Left colon (tissue), 2 donors: ENCODE data around the gene RASA4. TPM values are rescaled to one million over a fixed set of nuclear protein-coding genes. Genes with fewer than 3 reads are reported as not detected.
"Not testable (repeated sequence)": the region's sequence is repeated elsewhere in the genome, so short reads cannot be mapped to it uniquely, and the experiment has no call there.

Experiments used
- ATAC-seq: fragments of 200-7000 bp; cut with Tn5 transposase; one replicate; pipeline ENCODE4 v1.9.1; 2020; ENCODE audit warnings: mild to moderate bottlenecking, moderate library complexity
- DNase-seq, 2 donors: peaks; one replicate each; pipeline ENCODE4 v3.0.0-alpha.2; 2020
- intact Hi-C, 2 donors: fragments of 100-400 bp; cut with DNase I in 1 of 2; cut with micrococcal nuclease in 1 of 2; formaldehyde crosslinking; loops; one replicate each; pipeline versions ENCODE4 v1.11.2 to v1.14.0; 2022; cut with DNase I, micrococcal nuclease
- long read RNA-seq: library from polyadenylated mRNA; unstranded; transcript quantifications from one replicate; pipeline ENCODE4 v2.0.0, GENCODE V29; 2021
- total RNA-seq, 2 donors: library from RNA; stranded (reverse); fragmentation: NEBNext Ultra II Directional; extraction: Animal tissue kit (Norgen Biotek cat#: 25700); gene quantifications; one replicate each; pipeline ENCODE4 v1.2.1, GENCODE V29; 2021
- donor health status: DM: no; HTN: no; CAD: no.
- donor health status: DM: yes; HTN: yes; CAD: no.

RASA4 gene
- 10 to 100 TPM; 16.7 to 31.9 TPM for total RNA-seq
- long read RNA-seq, full-length matches to known transcripts, result 1 of 4 reads
- long read RNA-seq, partial matches to known transcripts, result 1 of 4 reads
- long read RNA-seq, other reads (novel, unspliced or antisense), result 2 of 4 reads

DNA sequence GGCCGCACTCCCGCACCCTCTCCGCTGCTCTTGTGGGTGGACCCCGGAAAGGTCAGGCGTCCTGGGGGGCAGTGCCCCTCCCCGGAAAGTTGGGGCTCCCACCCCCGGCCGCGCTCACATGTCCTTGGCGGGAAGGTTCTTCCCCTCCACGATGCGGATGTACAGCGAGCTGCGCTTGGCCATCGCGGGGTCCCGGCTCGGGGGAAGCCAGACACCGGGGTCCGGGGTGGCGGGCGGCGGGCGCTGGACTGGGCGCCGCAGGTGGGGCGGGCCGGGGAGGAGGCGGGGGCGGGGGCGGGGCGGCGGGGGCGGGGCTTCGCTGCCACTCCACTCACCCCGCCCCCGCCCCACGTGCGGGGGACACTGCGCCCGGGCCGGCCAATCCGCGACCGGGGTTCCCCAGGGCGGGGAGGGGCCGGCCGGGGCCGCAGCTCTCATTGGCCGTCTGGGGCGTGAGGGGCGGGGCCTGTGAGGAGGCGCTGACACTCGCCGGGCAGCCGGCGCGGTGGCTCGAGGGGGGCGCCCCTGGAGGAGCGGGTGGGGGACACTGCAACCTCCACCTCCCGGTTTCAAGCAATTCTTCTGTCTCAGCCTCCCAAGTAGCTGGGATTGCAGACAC is at the start of gene RASA4:
Gene RASA4, minus strand, starts transcription at position 250 of the 619 bp plus-strand sequence. Its CDS starts 67 bp downstream, at position 183.
- intact Hi-C loops, result not testable (repeated sequence)
- ATAC-seq (peak; percentile 97), DNase-seq (peak; percentile 38 to 57)

DNA sequence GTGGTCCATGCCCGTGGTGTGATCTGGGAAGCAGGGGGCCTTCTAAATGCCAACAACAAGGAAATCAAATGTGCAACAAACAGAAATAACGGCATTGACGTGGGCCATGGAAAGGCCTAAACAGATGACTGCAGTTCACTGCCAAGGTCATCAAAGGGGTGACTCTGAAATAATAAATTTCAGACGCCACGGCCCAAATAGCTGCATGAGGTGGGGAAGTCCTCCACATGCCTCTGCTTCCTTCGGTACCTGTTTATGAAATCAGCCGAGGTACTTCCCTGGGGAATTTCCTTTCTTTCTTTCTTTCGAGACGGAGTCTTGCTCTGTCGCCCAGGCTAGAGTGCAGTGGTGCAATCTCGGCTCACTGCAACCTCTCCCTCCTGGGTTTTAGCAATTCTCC is 48.2 kb upstream of the RASA4 start:
- DNase-seq, intact Hi-C loops, ATAC-seq: not testable (repeated sequence)

DNA sequence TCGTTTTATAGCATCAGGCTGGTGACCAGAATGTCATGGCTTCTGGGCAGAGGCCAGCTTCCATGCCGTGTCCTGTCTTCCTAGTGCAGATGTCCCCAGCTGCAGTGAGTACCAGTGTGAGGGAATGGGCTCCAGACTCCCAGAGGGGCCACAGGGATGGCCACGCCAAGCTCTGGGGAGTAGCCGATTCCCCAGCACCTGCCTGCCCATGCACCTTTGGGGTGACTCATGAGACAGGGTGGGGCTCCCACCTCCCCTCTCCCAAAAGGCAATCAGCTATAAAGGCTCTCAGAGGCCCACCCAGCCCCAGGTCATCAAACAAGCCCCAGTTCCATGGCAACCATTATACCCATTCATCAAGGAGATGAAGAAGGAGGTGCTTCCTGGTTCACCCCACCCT is 33.4 kb upstream of the RASA4 start, which contains the start of gene SPDYE2B:
Gene SPDYE2B, plus strand, starts transcription at position 396 of the 400 bp plus-strand sequence. CDS start 2,030 bp downstream, outside the sequence.
- intact Hi-C loops, DNase-seq, ATAC-seq: not testable (repeated sequence)

DNA sequence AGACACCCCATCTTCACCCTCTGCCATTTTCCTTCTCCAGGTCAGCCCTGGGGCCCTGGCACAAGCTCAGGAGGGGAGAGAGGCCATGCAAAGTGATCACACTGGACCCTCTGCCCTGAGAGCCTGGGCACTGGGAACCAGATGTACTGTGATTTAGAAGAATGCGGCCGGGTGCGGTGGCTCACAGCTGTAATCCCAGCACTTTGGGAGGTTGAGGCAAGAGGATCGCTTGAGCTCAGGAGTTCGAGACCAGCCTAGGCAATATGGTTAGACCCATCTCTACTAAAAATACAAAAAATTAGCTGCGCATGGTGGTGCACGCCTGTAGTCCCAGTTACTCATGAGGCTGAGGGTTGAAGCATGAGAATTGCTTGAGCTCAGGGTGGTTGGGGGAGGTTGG is 31.3 kb upstream of the RASA4 start:
- peak in 1 of 2 donors; percentile 2 for DNase-seq
- ATAC-seq, intact Hi-C loops: not testable (repeated sequence)

DNA sequence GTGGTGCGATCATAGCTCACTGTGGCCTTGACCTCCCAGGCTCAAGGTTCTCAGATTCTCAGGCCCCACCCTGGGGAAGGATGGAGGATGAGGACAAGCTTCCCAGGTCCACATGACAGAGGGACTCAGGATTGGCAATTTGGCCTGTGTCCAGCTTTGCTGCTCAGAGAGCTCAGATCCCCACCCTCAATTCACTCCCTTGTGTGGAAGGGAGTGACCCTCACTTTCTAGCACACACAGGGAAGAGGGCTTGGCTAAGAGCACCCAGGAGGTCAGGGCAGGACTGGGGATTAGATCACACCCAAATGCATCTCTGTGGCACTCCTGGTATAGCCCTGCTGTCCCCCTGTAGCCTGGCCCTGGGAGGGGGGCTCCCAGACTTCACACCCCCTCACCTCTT is 26.8 kb upstream of the RASA4 start:
- DNase-seq, intact Hi-C loops: not testable (repeated sequence)
- peak; percentile 19 for ATAC-seq

DNA sequence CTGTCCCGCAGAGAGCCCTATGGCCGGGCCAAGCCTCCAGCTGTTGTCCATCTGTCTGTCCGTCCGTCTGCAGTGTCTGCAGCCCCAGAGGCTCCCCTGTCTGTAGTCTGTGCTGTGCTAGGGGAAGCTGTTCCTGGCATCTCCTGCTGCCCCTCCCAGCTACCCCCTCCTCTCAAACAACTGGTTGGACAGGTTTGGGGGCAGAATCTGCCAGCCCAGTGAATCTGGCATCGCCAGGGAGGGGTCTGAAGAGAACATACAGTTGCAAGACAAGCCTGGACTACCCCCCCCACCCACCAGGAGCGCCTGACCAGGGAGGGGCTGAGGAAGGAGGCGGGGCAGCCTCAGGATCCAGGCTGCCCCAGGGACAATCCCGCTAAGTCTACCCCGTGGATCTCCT is 26.1 kb upstream of the RASA4 start, which contains the start of gene UPK3BL1:
Gene UPK3BL1, minus strand, starts transcription at position 101 of the 400 bp plus-strand sequence. Its CDS starts 50 bp downstream, at position 51.
- ATAC-seq, result peak; percentile 14
- DNase-seq, intact Hi-C loops: not testable (repeated sequence)

DNA sequence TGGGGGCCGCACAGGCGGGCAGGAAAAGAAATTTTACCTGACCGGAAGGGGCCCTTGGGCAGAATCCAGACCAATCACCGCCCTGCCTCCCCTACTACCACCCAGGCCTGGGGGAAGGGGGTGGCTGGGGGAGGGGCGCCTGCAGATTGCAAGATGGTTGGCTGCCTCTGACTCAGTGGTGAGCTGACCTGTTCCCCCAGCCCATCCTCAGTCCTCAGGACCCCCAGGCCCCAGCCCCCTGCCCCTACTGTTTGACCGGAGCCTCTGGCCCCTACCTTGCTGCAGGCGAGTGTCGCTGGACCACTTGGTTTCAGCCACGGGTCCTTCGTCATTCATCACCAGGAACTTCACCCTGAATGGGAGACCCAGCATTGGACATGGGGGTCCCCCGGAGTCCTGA is 22.3 kb upstream of the RASA4 start:
- DNase-seq (peak; percentile 6 to 15), ATAC-seq (peak; percentile 5)
- intact Hi-C loops, result not testable (repeated sequence)

DNA sequence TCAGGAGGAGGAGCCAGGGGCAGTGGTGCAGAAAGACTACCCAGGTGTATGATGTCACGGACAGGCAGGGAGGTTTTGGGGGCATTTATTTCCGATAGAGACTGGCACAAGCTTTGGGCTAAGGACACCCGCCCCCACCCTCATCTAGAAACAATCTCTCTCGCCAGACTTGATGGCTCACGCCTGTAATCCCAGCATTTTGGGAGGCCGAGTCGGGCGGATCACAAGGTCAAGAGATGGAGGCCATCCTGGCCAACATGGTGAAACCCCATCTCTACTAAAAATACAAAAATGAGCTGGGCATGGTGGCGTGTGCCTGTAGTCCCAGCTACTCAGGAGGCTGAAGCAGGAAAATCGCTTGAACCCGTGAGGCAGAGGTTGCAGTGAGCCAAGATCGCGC is 20.4 kb upstream of the RASA4 start:
- DNase-seq, result peak in 1 of 2 donors; percentile 3
- intact Hi-C loops, ATAC-seq: not testable (repeated sequence)

DNA sequence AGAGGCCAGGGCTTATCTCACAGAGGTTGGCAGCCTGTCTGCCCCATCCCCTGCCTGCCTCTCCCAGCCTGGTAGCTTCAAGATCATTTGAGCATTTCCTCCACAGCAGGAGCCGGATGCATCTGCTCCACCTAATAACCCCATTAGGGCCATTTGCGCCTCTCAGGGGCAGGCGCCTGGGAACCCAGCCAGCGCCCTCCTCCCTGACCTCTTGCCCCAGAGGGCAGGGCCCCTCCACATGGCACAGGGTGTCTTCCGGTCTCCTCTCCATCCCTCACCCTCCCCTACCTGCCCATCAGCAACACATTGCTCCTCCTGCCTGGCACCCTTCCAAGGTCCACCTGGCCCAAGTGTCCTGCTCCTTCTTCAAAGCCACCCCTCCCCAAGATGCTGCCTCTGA is 18.8 kb upstream of the RASA4 start:
- DNase-seq, intact Hi-C loops: not testable (repeated sequence)
- peak; percentile 27 for ATAC-seq

DNA sequence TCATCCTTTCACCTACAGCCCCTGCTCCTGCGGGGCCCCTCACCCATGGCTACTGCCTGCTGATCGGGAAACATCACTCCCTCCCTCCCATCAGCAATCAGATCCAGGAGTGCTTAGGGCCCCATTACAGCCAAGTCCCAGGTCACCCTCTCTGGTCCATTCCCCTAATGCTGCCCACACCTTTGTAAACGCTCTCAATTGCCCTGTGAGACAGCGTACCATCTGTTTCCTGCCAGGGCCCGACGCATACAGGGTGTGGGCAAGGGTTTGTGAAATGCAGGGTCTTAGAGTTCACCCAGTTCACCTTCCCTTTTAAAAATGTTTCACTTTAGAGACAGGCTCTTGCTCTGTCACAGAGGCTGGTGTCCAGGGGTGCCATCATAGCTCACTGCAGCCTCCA is 17.7 kb upstream of the RASA4 start:
- intact Hi-C loops, result not testable (repeated sequence)
- peak in 1 of 2 donors; percentile 2 for DNase-seq
- ATAC-seq, result peak; percentile 64

DNA sequence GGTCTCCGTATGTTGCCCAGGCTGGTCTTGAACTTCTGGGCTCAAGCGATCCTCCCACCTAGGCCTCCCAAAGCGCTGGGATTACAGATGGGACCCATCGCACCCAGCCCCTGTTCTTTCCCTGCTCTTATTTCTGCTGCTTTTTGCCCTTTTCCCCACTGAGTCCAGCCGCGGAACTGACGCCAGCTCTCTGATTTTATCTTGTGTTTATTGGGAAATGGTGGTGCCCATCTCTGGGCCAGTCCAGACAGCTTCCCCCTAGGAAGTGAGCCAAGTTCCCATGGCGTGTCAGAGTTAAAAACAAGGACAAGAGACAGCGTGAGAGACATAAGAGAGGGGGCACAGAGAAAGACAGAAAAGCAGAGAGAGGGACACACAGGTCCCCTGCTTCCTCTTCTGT is 14.1 kb upstream of the RASA4 start:
- ATAC-seq, DNase-seq, intact Hi-C loops: not testable (repeated sequence)

DNA sequence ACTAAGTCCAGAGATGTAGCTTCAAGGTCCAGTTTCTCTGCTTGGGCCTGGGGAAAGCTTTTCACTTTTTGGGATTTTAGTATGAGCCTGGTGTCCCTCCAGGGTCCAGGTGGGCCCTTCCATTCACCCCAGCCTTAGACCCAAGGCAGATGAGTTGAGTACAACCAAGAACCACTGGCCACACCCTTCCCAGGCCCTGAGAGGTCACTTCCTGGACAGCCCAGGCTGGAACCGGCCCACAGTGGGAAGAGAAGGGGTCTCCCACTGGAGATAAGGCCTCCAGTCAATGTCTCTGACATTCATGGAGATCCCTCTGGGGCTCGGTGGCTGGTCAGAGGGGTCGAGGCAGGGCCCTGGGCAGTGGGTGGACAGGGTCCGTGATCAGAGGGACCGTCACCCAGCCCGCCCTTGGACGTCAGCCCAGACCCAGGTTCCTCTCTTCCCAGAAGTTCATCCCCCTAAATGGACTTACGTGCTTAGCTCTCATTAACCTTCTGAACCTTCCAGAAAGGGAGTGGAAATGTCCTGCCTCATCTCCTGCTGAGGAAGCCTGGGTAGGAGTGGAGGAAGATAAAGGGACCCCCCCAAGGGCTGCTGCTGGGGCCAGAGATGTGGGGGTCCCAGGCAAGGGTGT is 10.8 kb upstream of the RASA4 start:
- ATAC-seq, intact Hi-C loops, DNase-seq: not testable (repeated sequence)

DNA sequence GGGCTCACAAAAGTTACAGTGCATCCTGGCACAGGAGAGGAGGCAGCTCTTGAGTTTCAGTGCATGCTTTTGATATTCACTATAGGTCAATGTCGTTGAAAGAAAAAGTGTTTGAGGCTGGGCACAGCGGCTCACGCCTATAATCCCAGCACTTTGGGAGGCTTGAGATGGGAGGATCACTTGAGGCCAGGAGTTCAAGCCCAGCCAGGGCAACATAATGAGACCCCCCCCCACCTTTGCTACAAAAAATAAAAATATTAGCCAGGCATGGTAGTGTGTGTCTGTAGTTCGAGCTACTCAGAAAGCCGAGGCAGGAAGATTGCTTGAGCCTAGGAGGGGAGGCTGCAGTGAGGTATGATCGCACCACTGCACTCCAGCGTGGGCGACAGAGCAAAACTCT is 1.6 kb upstream of the RASA4 start:
- intact Hi-C loops, ATAC-seq: not testable (repeated sequence)
- DNase-seq, result peak in 1 of 2 donors; percentile 3

DNA sequence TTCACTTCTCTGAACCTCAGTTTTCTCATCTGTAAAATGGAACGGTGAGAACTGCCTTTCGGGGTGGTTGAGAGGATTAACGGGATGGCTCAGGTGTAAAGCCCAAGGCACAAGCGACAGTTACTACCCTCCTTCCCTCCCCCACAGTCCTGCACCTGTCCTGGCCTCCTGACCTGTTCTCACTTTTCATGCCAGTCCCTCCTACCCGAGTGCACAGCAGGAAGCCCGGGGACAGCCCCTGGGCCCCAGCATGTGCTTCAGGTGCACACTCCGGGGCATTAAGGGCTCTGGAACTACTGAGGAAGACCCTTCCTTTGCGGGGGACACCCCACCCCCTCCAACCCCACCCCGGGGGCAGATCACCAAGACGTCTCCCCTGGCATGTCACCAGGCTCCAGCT is 626 bp downstream of the RASA4 start:
- ATAC-seq, result peak; percentile 32
- intact Hi-C loops, result not testable (repeated sequence)

DNA sequence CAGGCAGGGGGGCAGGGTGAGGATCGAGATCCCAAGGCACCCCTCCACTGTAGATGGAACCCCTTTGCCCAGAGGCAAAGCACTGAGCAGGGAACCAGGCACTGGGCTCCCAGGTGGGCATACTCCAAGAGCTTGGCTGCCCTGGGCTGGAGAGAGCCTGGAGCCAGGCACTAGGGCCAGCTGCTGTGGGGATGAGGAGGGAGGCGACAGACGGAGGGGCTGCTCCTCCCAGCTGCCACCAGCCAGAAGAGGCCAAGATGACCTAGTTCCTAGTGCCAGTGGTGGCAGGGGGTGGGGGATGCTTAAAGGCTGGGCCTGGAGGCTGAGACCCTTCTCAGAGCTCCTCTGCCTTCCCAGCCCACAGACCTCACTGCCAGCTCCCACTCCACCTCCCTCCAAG is 1.7 kb downstream of the RASA4 start:
- ATAC-seq, DNase-seq, intact Hi-C loops: not testable (repeated sequence)

More for the DNA sequence above, 626 bp downstream of the RASA4 start:
- DNase-seq, result not testable (repeated sequence)

DNA sequence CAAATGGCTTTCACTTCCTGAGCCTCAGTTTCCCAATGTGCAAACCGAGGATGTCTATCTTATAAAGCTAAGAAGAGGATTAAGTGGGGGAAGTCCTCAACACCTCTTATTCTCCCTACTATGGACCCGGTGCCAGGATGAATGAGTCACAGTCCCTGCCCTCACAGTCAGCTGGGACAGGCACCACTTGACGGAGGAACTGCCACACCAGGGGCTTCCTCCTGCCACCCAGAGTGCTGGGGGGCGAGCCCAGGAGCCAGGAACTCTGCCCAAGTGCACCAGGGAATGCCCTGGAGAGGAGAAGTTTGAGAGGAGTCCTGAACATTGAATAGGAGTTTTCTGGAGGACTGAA is 2.2 kb downstream of the RASA4 start:
- intact Hi-C loops, DNase-seq, ATAC-seq: not testable (repeated sequence)

DNA sequence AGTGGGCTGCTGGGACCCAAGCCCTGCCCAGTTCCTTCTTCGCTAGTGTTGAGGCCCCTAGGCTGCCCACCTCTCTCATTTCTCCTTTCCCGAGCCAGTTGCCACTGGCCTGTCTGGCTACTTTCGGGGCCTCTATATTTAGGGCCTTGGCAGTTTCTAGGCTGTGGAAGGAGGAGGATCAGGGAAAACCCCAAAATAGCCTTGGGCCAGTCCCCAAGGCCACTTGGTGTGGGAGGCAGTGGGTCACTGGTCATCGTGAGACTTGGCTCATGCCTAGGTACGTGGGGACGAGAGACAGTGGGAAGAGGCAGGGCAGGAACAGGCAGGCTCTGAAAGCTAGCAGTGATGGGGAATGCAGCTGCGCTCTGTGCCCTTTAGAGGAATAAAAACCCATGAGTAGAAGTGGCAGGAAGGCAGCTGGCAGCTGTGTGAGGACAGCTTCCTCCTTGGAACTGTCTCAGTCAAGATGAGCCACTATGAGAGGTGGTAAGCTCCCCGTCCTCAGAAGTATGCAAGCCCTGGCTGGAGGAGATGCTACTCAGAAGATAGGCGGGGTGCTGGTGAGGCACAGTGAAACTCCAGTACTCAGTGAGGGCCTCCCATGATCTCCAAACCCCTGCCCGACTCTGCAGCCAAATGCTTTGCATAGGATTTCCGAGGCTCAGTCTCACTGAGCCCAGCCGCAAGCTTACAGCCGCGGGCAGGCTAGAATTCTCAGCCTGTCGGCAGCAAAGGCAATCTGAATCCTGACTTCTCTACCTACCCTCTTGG is 2.8 kb downstream of the RASA4 start:
- intact Hi-C loops, ATAC-seq: not testable (repeated sequence)
- peak; percentile 20 to 36 for DNase-seq

DNA sequence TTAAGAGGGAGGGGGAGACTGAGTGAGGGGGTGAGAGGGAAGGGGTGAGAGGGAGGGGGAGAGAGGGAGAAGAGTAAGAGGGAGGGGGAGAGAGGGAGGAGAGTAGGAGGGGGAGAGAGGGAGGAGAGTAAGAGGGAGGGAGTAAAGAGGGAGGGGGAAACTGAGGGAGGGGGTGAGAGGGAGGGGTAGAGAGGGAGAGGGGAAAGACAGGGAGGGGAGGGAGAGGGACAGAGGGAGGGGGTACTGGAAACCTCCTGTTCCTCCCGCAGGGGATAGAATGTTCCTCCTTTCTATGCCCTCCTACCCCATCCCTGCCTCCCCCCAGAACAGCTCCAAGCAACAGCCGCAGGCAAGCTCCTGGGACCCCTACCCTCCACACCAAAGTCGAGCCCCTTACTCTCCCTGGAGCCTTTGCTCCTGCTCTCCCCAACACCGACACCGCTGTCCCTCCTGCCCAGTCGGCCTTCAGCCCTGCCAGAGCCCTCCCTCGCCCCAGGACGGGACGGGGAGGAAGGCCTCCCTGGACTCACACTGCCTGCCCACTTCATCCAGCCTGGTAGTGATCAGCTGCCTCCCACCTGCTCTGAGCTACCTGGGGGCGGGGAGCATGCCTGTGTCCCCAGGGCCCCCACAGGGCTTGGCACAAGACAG is 4.8 kb downstream of the RASA4 start:
- peak; percentile 16 to 33 for DNase-seq

More for the DNA sequence above, 4.8 kb downstream of the RASA4 start:
- ATAC-seq, intact Hi-C loops: not testable (repeated sequence)
